Endothelial cell of umbilical vein (primary cell): Measurements from ENCODE around the gene DRD4.

Experiments used
- CTCF ChIP-seq, 2 donors: IDR thresholded peaks; 1 replicate in 1 of 2; 2 replicates in 1 of 2; pipeline ENCODE4 v1.5.1; 2011; ENCODE audit warnings: low read length in 2 of 2, mild to moderate bottlenecking in 2 of 2, moderate library complexity in 2 of 2, control low read depth in 1 of 2, inconsistent platforms in 1 of 2, low read depth in 1 of 2; ENCODE audit not compliant: insufficient read depth in 1 of 2; ENCODE audit errors: extremely low read depth in 1 of 2
- EZH2 ChIP-seq: IDR thresholded peaks from 2 replicates; pipeline ENCODE4 v1.6.1; 2012; ENCODE audit warnings: borderline replicate concordance, low read depth, mild to moderate bottlenecking, moderate library complexity, low read length, inconsistent platforms; ENCODE audit not compliant: severe bottlenecking
- FOS ChIP-seq: IDR thresholded peaks from 2 replicates; pipeline ENCODE4 v1.6.1; 2011; ENCODE audit warnings: mild to moderate bottlenecking, low read length, moderate library complexity, borderline replicate concordance; ENCODE audit not compliant: insufficient read depth
- GATA2 ChIP-seq: IDR thresholded peaks from 2 replicates; pipeline ENCODE4 v1.7.0; 2011; ENCODE audit warnings: low read depth, mild to moderate bottlenecking, moderate library complexity, mixed read lengths, low read length; ENCODE audit not compliant: insufficient read length, insufficient read depth
- JUN ChIP-seq: IDR thresholded peaks from 2 replicates; pipeline ENCODE4 v1.6.1; 2011; ENCODE audit warnings: borderline replicate concordance, low read depth; ENCODE audit not compliant: insufficient read length, insufficient read depth
- MAX ChIP-seq: IDR thresholded peaks from 2 replicates; pipeline ENCODE4 v1.6.1; 2011; ENCODE audit not compliant: insufficient read depth, insufficient read length
- MYC ChIP-seq: IDR thresholded peaks from one replicate; pipeline ENCODE4 v1.6.1; 2011; ENCODE audit warnings: mild to moderate bottlenecking, low read depth, low read length
- POLR2A ChIP-seq: IDR thresholded peaks from 2 replicates; pipeline ENCODE4 v1.6.1; 2012; ENCODE audit warnings: low read depth, mild to moderate bottlenecking, control low read depth, low read length
- POLR2AphosphoS5 ChIP-seq: IDR thresholded peaks from 2 replicates; pipeline ENCODE4 v1.6.1; 2012; ENCODE audit warnings: low read depth, mild to moderate bottlenecking, control low read depth, low read length, moderate library complexity; ENCODE audit not compliant: insufficient read depth

GRCh38 chr11:680970-681369, 43.9 kb downstream of the DRD4 start:
- TF ChIP-seq CTCF (IDR thresholded peaks at IDR 0.05; ENCODE audit: extremely low read depth in 1 of 2, insufficient read depth in 1 of 2, low read depth in 1 of 2, low read length in 2 of 2) (no peak), POLR2A (no peak), MAX (no peak), POLR2AphosphoS5 (no peak), EZH2 (no peak), MYC (no peak), GATA2 (no peak), JUN (no peak), FOS (no peak)
